HG03045 (cell line): Measurements from ENCODE around the gene GRIK2.

ENCODE experiments used
- ATAC-seq: cut with Tn5 transposase; IDR thresholded peaks from one replicate; pipeline ENCODE4 v1.9.1; 2021; ENCODE audit warnings: mild to moderate bottlenecking, moderate library complexity; ENCODE audit not compliant: unreplicated experiment

Gene GRIK2

GRCh38 chr6:101703311-101703710 is 309.8 kb downstream of the GRIK2 start:
- no peak for ATAC-seq

- ATAC-seq, result no peak
These were observed 312.4 kb downstream of the GRIK2 start for GRCh38 chr6:101705866-101706265.

- ATAC-seq, result no peak
These were observed 313.1 kb downstream of the GRIK2 start for GRCh38 chr6:101706576-101706975.

- no peak for ATAC-seq
These were observed 318.0 kb downstream of the GRIK2 start for GRCh38 chr6:101711518-101711917.

- no peak for ATAC-seq
These were observed 322.9 kb downstream of the GRIK2 start for GRCh38 chr6:101716387-101716786.

GRCh38 chr6:101716810-101717209 is 323.3 kb downstream of the GRIK2 start:
- ATAC-seq, result no peak

GRCh38 chr6:101719521-101719920 is 326.0 kb downstream of the GRIK2 start:
- ATAC-seq, result no peak

GRCh38 chr6:101722471-101722870 is 329.0 kb downstream of the GRIK2 start:
- ATAC-seq, result no peak

GRCh38 chr6:101722991-101723579 is 329.6 kb downstream of the GRIK2 start:
- ATAC-seq, result no peak

GRCh38 chr6:101728388-101728787 is 334.9 kb downstream of the GRIK2 start:
- no peak for ATAC-seq

- no peak for ATAC-seq
These were observed 335.4 kb downstream of the GRIK2 start for GRCh38 chr6:101728956-101729355.

GRCh38 chr6:101730954-101731353 is 337.4 kb downstream of the GRIK2 start:
- no peak for ATAC-seq

- no peak for ATAC-seq
These were observed 340.4 kb downstream of the GRIK2 start for GRCh38 chr6:101733899-101734298.

- ATAC-seq, result no peak
These were observed 345.0 kb downstream of the GRIK2 start for GRCh38 chr6:101738481-101738880.

GRCh38 chr6:101740631-101741030 is 347.1 kb downstream of the GRIK2 start:
- no peak for ATAC-seq

- ATAC-seq, result no peak
These were observed 348.1 kb downstream of the GRIK2 start for GRCh38 chr6:101741474-101742171.

- no peak for ATAC-seq
These were observed 353.7 kb downstream of the GRIK2 start for GRCh38 chr6:101747160-101747559.

GRCh38 chr6:101747716-101748115 is 354.2 kb downstream of the GRIK2 start:
- ATAC-seq, result no peak

GRCh38 chr6:101755931-101756330 is 362.4 kb downstream of the GRIK2 start:
- no peak for ATAC-seq

- ATAC-seq, result no peak
These were observed 364.9 kb downstream of the GRIK2 start for GRCh38 chr6:101758368-101758767.

- no peak for ATAC-seq
These were observed 367.5 kb downstream of the GRIK2 start for GRCh38 chr6:101760843-101761621.

GRCh38 chr6:101762851-101763250 is 369.3 kb downstream of the GRIK2 start:
- ATAC-seq, result no peak
